Caco-2 (cell line): ENCODE results near the gene LGALS16. TPM values are rescaled to one million over a fixed set of nuclear protein-coding genes. Genes with fewer than 3 reads are reported as not detected.

ENCODE experiments used
- BruUV-seq: library from RNA; stranded (reverse); fragments of 400-500 nt; replicated peaks from 2 replicates; lab custom pipeline; 2021; lab: Mats Ljungman, UMichigan
- CTCF ChIA-PET: fragments of 300-600 bp; sonication (Branson Sonifier 250); formaldehyde crosslinking; loops from one replicate; lab custom pipeline; 2022; ENCODE audit warnings: antibody characterized with exemption; lab: Charles Lee
- POLR2A ChIA-PET: fragments of 300-600 bp; sonication (Branson Sonifier 250); formaldehyde crosslinking; loops from one replicate; lab custom pipeline; 2022; ENCODE audit warnings: antibody characterized with exemption; lab: Charles Lee
- DNase-seq, 2 experiments: peaks; one replicate each; pipeline versions ENCODE4 v3.0.0 to v3.0.0-alpha.2; 2020 to 2022
- H3K27me3 ChIP-seq: replicated peaks from 2 replicates; pipeline ENCODE4 v1.6.0; 2011; ENCODE audit warnings: low read length; ENCODE audit not compliant: control insufficient read depth, insufficient read depth
- H3K36me3 ChIP-seq: 2 replicates; pipeline ENCODE4 v1.5.1; 2011; ENCODE audit warnings: low read length; ENCODE audit not compliant: control insufficient read depth, insufficient read depth
- H3K4me1 ChIP-seq: fragments of 250-450 bp; sonication (Bioruptor Pico); 2 replicates; pipeline ENCODE4 v1.5.1; 2020; ENCODE audit warnings: mild to moderate bottlenecking
- H3K4me3 ChIP-seq: 2 replicates; pipeline ENCODE4 v1.5.1; 2011; ENCODE audit warnings: low read depth, mild to moderate bottlenecking, control low read depth, low read length
- H3K9me3 ChIP-seq: fragments of 250-450 bp; sonication (Bioruptor Pico); 2 replicates; pipeline ENCODE4 v1.5.1; 2020; ENCODE audit warnings: mild to moderate bottlenecking, moderate library complexity
- H3K27ac Mint-ChIP-seq: one replicate; pipeline ENCODE4 v1.8.0; 2022; ENCODE audit warnings: mixed read lengths; ENCODE audit not compliant: unreplicated experiment
- H3K27me3 Mint-ChIP-seq: one replicate; pipeline ENCODE4 v1.8.0; 2022; ENCODE audit warnings: mixed read lengths; ENCODE audit not compliant: insufficient read depth, unreplicated experiment
- H3K36me3 Mint-ChIP-seq: one replicate; pipeline ENCODE4 v1.8.0; 2022; ENCODE audit warnings: mild to moderate bottlenecking, mixed read lengths; ENCODE audit not compliant: insufficient read depth, unreplicated experiment
- H3K4me1 Mint-ChIP-seq: one replicate; pipeline ENCODE4 v1.8.0; 2022; ENCODE audit warnings: low read depth, mixed read lengths; ENCODE audit not compliant: unreplicated experiment
- H3K4me3 Mint-ChIP-seq: one replicate; pipeline ENCODE4 v1.8.0; 2022; ENCODE audit warnings: mild to moderate bottlenecking, moderate library complexity, mixed read lengths; ENCODE audit not compliant: unreplicated experiment
- H3K9me3 Mint-ChIP-seq: one replicate; pipeline ENCODE4 v1.8.0; 2022; ENCODE audit warnings: mixed read lengths; ENCODE audit not compliant: unreplicated experiment
- intact Hi-C: fragments of 100-400 bp; cut with micrococcal nuclease; formaldehyde crosslinking; loops from one replicate; pipeline ENCODE4 v1.10.0; 2022; ENCODE audit not compliant: unreplicated experiment
- total RNA-seq: library from RNA; stranded (reverse); gene quantifications from 2 replicates; pipeline ENCODE4 v1.2.3, GENCODE V29; 2022
- TF ChIP-seq, protein P1 (sequence below), 2 experiments: fragments of 200-600 bp in 1 of 2; IDR thresholded peaks; 1 replicate in 1 of 2; 2 replicates in 1 of 2; pipeline versions ENCODE4 v1.5.1 to v1.8.0; 2011 to 2022; ENCODE audit warnings: antibody characterized with exemption in 1 of 2, control low read depth in 1 of 2, inconsistent platforms in 1 of 2, low read depth in 1 of 2, low read length in 1 of 2, mild to moderate bottlenecking in 1 of 2, moderate library complexity in 1 of 2; ENCODE audit not compliant: insufficient read depth in 1 of 2, severe bottlenecking in 1 of 2, unreplicated experiment in 1 of 2

LGALS16 gene
- total RNA-seq, 1 experiment from 2014 or later, result not detected

- intact Hi-C loops, result no loop called here
- peak; percentile 48 to 53 for DNase-seq
- peaks cover 6% of the 10 kb centered on the region for H3K36me3 Mint-ChIP-seq
- peaks cover 11% of the 10 kb centered on the region for H3K4me1 Mint-ChIP-seq
- peaks cover 7% of the 10 kb centered on the region for H3K27me3 Mint-ChIP-seq
- POLR2A ChIA-PET, result no interaction called here
- no TSS peak for BruUV-seq
- Histone ChIP-seq H3K36me3 (no peaks in the 10 kb centered on the region), H3K9me3 (no peaks in the 10 kb centered on the region), H3K27me3 (no peaks in the 10 kb centered on the region), H3K4me3 (no peak overlapping the region), H3K4me1 (peaks cover 11% of the 10 kb centered on the region; the same call in 1 of the 2 replicates)
- H3K27ac Mint-ChIP-seq, result no peak overlapping the region
- TF ChIP-seq, protein P1, sequence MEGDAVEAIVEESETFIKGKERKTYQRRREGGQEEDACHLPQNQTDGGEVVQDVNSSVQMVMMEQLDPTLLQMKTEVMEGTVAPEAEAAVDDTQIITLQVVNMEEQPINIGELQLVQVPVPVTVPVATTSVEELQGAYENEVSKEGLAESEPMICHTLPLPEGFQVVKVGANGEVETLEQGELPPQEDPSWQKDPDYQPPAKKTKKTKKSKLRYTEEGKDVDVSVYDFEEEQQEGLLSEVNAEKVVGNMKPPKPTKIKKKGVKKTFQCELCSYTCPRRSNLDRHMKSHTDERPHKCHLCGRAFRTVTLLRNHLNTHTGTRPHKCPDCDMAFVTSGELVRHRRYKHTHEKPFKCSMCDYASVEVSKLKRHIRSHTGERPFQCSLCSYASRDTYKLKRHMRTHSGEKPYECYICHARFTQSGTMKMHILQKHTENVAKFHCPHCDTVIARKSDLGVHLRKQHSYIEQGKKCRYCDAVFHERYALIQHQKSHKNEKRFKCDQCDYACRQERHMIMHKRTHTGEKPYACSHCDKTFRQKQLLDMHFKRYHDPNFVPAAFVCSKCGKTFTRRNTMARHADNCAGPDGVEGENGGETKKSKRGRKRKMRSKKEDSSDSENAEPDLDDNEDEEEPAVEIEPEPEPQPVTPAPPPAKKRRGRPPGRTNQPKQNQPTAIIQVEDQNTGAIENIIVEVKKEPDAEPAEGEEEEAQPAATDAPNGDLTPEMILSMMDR (IDR thresholded peaks at IDR 0.05; ENCODE audit: insufficient read depth in 1 of 2, low read depth in 1 of 2, low read length in 1 of 2, severe bottlenecking in 1 of 2, unreplicated experiment in 1 of 2), result no peak
- CTCF ChIA-PET, result no interaction called here
- no peaks in the 10 kb centered on the region for H3K9me3 Mint-ChIP-seq
- H3K4me3 Mint-ChIP-seq, result no peak overlapping the region
Measured at GRCh38 chr19:39631178-39631577, 24.5 kb upstream of the LGALS16 start.

- intact Hi-C loops, result no loop called here
- Histone ChIP-seq H3K4me3 (no peak overlapping the region), H3K9me3 (no peaks in the 10 kb centered on the region), H3K27me3 (no peaks in the 10 kb centered on the region), H3K4me1 (peaks cover 11% of the 10 kb centered on the region; the same call in 1 of the 2 replicates), H3K36me3 (no peaks in the 10 kb centered on the region)
- DNase-seq, result no peak
- H3K9me3 Mint-ChIP-seq, result no peaks in the 10 kb centered on the region
- TF ChIP-seq, protein P1 (IDR thresholded peaks at IDR 0.05; ENCODE audit: insufficient read depth in 1 of 2, low read depth in 1 of 2, low read length in 1 of 2, severe bottlenecking in 1 of 2, unreplicated experiment in 1 of 2), result no peak
- H3K27ac Mint-ChIP-seq, result no peak overlapping the region
- peaks cover 11% of the 10 kb centered on the region for H3K4me1 Mint-ChIP-seq
- H3K36me3 Mint-ChIP-seq, result peaks cover 6% of the 10 kb centered on the region
- no peak overlapping the region for H3K4me3 Mint-ChIP-seq
- POLR2A ChIA-PET, result no interaction called here
- CTCF ChIA-PET, result no interaction called here
- H3K27me3 Mint-ChIP-seq, result peaks cover 8% of the 10 kb centered on the region
- BruUV-seq, result no TSS peak
Measured at GRCh38 chr19:39631626-39632025, 24.1 kb upstream of the LGALS16 start.

DNA sequence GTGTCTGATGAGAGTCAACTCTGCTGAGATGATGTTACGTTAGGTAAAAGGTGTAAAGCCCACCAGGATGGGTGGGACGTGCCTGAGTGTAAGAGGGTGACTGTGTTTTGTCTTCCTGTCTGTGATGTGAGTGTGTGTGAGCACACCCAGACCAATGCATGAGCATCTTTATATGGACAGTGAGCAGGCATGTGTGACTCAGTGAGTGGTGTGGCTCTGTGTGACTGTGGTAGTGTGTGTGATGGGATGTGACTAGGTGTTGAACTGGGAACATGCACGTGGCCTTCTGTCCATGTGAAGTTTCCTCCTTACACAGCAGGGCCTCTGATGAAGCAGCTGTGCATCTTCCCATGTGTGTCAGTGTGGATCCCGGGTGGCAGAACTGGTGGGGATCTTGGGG is 17.8 kb upstream of the LGALS16 start:
- no peaks in the 10 kb centered on the region for H3K36me3 ChIP-seq
- H3K4me3 ChIP-seq, result no peak overlapping the region
- no TSS peak for BruUV-seq
- no peaks in the 10 kb centered on the region for H3K36me3 Mint-ChIP-seq
- no peak overlapping the region for H3K4me3 Mint-ChIP-seq
- intact Hi-C loops, result no loop called here
- H3K27me3 ChIP-seq, result no peaks in the 10 kb centered on the region
- no peak overlapping the region for H3K27ac Mint-ChIP-seq
- ChIA-PET POLR2A (no interaction called here), CTCF (no interaction called here)
- no peaks in the 10 kb centered on the region for H3K4me1 ChIP-seq
- H3K9me3 Mint-ChIP-seq, result no peaks in the 10 kb centered on the region
- no peaks in the 10 kb centered on the region for H3K4me1 Mint-ChIP-seq
- no peaks in the 10 kb centered on the region for H3K9me3 ChIP-seq
- peaks cover 26% of the 10 kb centered on the region for H3K27me3 Mint-ChIP-seq
- TF ChIP-seq, protein P1 (IDR thresholded peaks at IDR 0.05; ENCODE audit: insufficient read depth in 1 of 2, low read depth in 1 of 2, low read length in 1 of 2, severe bottlenecking in 1 of 2, unreplicated experiment in 1 of 2), result no peak
- no peak for DNase-seq
